NCI-H1417 treated with DMSO at 0.1 percent for 48 hours (cell line): Measurements from ENCODE around the gene RGPD4.
"Not testable (repeated sequence)": the region's sequence is repeated elsewhere in the genome, so short reads cannot be mapped to it uniquely, and the experiment has no call there.

ENCODE experiments used
- DNase-seq: peaks from one replicate; lab custom pipeline; 2025; lab: John Stamatoyannopoulos, UW

Gene RGPD4

DNA sequence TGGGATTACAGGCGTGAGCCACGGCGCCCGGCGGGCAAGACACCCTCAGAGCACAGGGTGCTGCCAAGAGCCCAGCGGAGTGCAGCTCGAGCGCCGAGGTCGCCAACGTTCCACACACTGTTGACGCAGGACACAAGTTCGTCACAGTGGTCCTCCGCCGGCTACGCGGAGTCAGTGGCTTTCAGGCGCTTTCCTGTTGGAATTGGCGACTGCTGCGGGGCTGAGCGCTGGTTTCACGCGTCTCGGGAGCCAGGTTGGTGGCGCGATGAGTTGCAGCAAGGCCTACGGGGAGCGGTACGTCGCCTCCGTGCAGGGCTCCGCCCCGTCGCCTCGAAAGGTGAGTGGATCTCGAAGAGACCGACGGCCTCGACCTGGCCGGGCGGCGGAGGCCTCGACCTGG, at the start of gene RGPD4:
RGPD4 (plus strand) TSS at position 144 of the 400 bp plus-strand sequence; CDS start at position 266, 122 bp downstream.
- DNase-seq, result not testable (repeated sequence)

GRCh38 chr2:107777974-107778373, 48.7 kb upstream of the RGPD4 start:
- no peak for DNase-seq

- DNase-seq, result no peak
Observed at GRCh38 chr2:107785756-107786155, 40.9 kb upstream of the RGPD4 start.

DNA sequence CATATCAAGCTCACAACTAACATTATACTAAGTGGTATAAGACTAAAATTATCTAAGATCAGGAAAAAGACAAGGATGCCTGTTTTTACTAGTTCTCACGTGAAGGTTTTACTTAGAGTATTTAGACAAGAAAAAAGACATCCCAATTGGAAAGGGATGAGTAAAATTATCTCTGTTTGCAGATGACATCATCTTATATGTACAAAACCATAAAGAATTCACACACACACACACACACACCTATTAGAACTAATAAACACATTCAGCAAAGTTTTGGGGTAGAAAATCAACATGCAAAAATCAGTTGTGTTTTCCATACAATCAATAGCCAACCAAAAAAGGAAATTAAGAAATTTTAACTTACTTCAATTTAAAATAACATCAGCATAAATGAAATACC, 35.9 kb upstream of the RGPD4 start:
- DNase-seq, result no peak

- DNase-seq, result peak; percentile 3
Observed at GRCh38 chr2:107801498-107801897, 25.2 kb upstream of the RGPD4 start.

DNA sequence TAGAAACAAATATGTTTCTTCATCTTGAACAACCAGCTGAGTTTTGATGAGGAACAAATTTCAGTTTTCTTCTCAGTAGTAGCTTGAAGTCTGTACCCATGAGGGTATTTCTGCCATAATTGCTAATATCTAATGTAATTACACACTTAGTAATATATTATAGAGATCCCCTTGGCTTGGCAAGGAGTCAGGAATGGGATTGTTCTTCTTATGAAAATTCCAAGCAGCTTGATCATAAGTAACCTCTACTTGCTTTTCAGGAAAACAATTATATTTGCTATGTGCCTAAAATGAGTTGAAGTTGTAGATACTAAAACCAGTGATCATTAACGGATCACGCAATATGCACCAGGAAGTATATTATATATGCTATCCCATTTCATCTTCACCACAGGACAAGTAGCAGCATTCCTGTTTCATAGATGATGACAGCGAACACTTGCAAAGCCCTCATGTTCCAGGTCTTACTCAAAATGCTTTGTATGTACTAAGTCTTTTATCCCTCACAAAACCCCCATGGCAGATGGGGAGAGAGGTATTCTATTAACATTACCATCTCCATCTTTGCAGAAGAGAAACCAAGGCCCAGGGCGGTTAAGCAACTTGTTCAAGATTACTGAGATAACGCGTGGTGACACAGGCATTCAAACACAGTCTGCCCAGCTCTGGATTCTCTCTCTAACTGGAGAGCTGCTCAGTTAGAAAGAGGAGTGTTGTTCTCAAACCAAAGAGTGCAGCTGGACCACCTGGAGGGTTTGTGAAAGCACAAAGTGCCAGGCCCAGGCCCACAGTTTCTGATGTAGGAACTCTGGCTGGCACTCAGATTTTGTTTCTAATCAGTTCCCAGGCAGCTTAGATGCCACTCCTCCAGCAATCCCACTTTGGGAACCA, 21.8 kb upstream of the RGPD4 start:
- no peak for DNase-seq

DNA sequence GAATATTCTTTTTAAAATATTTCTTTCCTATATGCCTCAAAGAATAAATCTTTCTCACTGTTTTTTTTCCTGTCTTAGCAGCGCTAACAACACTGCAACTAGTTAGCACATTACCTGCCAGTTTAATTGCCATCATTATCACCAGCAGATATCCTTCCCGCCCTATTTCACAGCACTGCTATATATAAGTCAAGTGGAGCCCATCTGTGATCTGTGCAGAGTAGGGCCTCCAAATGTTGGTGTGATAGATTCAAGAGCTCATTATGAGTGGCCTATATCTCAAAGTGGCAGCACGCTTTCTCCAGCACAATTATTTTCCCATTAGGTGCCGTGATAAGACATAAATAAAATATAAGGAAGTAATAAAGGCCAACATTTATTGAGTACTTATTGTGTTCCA, 19.8 kb upstream of the RGPD4 start:
- peak; percentile 46 for DNase-seq

DNA sequence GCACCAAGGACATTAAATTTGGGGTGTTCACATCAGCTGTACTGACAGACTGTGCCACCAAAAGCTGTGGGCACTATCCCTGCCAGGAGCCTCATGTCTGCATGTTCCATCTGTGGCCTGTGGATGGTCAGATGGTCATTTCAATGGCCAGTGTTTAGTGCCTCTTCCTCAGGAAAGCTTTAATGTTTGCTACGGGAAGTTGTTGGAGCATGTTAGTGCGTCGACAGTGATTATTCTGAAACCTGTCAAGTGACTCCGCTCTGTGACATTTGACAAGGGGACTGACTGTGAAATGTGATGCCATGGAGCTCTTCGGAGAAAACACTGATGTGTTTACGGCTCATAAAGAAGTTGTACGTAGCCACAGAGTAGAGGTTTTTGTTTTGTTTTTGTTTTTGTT, 18.7 kb upstream of the RGPD4 start:
- DNase-seq, result no peak

DNA sequence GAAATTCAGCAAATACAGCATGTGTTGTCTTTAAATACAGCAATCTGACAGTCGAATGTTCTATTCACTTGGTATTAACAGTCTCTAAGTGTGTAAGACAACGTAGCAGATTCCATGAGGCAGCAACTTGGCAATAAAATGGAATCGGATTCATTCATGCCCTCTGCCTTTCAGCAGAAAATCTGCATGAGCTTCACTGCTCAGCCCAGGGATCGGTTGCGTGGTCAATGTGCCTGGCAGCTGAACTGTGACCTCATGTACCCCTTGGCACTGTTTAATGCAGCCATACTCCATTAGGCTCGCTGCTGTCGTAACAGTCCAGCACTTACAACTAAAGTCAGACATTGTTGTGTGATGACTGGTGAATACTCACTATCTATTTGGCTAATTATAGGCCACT, 17.7 kb upstream of the RGPD4 start:
- DNase-seq, result no peak

DNA sequence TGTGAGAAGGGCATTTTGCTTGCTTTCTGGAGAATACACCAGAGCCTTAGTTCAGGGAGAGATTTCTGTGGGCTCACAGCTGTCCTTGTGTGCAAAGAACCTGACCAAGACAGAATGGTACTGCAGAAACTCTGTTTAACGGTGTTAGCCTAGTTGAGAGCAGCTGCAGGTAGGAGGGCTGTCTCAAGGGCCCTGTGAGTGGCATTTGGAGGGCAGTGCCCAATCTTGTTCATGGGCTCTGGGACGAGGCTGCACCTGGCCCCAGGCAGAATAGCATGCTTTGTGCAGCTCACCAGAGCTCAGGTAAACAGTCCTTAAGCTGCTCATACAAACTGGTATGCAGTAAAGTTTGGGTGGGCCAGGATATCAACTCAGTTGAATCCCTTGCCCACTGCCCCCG, 16.9 kb upstream of the RGPD4 start:
- peak; percentile 24 for DNase-seq

GRCh38 chr2:107810734-107811133, 16.0 kb upstream of the RGPD4 start:
- no peak for DNase-seq

- DNase-seq, result no peak
Observed at GRCh38 chr2:107811411-107811810, 15.3 kb upstream of the RGPD4 start.

DNA sequence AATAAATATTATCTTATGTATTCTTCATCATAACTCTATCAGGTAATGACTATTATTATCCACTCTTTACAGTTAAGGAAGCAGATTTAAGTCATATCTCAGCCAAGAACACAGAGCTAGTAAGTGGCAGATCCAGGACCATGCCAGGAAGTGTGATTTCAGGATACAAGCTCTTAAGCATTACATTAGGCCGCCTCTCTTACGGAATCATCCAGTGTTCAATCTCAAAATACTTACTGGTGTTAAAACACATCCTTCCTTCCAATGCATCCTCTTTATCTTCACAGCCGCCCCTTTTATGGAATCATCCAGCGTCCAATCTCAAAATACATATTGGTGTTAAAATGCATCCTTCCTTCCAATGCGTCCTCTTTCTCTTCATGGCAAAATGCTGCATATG, 14.7 kb upstream of the RGPD4 start:
- DNase-seq, result no peak

DNA sequence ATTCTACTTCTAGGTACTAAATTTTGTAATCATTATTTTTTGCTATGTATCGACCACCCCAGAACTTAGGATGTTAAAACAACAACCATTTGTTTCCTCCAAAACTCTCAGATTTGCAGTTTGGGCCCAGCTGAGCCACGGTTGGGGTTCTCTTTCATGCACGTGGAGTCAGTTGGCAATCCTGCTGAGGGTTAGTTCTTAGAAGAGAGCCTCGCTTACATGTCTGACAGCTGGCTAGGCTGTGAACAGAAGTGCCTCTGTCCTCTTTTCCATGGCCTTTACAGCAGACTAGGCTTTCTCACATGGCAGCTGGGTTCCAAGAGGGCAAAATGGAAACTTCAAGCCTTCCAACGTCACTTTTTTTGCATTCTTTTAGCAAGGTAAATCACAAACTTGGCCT, 9.3 kb upstream of the RGPD4 start:
- no peak for DNase-seq

DNA sequence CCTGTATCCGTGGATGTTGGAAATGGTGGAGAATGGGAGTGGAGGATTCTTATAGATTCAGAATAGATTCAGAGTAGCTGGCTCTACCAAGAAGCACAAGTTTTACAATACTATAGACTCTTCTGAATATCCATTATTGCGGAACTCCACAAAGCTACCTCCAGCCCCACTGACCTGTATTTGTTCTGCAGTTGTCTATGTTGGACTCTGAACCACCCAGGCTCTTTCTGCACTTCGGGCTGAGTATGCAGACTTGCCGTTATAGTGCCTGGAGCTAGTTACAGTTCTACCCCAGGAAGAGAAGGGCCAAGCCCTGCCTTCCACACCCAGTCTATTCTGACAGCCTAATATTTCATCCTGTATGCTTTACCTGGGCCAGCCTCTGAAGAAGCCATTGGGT, 4.4 kb upstream of the RGPD4 start:
- DNase-seq, result no peak

GRCh38 chr2:107824451-107825205, 2.1 kb upstream of the RGPD4 start:
- no peak for DNase-seq

DNA sequence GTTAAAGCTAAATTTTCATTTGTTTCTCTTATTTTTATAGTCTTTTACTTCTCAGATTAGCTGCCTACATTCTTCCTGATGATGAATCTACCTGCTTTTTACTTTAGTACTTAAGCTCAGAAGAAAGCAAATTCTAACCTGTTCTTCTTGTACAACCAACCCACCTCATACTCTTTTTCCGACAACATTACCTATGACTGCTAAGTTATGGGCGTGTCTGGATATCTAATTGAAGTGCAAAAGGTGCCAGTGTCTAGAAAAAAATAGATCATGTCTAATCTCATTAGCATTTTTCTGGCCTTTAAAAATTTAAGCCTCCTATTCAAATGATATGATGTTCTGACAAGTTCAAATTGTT, 1.5 kb upstream of the RGPD4 start:
- DNase-seq, result no peak

- not testable (repeated sequence) for DNase-seq
Observed at GRCh38 chr2:107829514-107829913, 2.8 kb downstream of the RGPD4 start.

DNA sequence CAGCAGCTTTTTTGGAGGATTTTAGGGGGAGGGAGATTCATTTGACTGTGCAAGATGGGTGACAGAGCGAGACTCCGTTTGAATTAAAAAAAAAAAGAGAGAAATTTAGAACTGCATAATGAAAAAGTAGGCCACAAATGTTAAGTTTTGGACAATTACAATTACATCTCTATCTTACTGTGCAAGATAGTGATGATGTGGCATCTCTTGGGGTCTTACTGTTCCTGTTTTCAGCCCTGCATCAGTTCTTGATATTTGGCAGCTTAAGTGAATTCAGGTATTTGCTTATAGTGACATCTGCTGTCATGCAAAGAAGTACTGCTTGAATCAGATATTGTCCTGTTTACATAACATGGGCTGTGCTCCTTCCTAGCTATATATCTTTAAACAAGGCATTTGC, 6.5 kb downstream of the RGPD4 start:
- not testable (repeated sequence) for DNase-seq

DNA sequence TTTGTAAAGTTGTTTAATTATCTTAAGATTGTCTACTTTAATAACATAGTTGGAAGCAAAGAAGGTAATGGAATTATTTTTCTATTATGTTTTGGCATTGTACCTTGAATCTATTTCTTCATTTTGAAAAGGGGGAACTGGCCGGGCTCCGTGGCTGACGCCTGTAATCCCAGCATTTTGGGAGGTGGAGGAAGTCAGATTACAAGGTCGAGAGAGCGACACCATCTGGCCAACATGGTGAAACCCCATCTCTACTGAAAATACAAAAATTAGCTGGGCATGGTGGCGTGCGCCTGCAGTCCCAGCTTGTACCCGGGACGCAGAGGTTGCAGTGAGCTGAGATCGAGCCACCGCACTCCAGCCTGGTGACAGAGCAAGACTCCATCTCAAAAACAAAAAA, 6.9 kb downstream of the RGPD4 start:
- not testable (repeated sequence) for DNase-seq

GRCh38 chr2:107916121-107916520, 89.4 kb downstream of the RGPD4 start:
- not testable (repeated sequence) for DNase-seq

DNA sequence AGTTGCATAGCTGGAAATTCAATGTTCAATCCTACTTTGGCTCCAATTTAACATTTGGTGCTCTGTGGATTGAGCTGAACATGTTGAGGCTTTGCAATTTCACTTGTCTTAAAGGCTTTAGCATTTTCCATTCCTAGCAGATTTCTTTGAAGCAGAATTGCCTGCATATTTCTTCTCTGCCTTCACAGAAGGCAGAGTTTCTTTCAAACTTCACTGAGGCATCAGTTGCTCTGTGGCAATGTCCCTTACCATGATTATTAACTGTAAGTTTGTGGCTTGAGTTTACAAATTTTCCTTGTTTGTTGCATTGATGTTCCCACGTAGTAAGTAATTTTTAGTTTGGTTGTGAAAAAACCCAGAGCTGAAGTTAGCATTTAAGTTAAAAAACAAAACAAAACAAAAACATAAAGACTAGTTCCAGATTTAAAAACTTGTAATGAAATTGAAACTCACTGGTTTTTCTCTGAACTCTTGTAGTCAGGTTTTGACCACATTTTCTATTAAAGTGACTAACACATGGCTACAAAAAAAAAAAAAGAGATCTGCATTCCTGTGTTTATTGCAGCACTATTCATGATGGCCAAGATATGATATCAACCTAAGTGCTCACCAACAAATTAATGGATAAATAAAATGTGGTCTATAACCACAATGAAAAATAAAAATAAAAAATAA, 90.1 kb downstream of the RGPD4 start:
- not testable (repeated sequence) for DNase-seq
